Natural killer cell (primary cell): Measurements from ENCODE around the gene NDUFC2. TPM values are rescaled to one million over a fixed set of nuclear protein-coding genes. Genes with fewer than 3 reads are reported as not detected.

Experiments
- ATAC-seq, 3 donors: fragments of 150-1000 bp in 2 of 3; fragments of 200-7000 bp in 1 of 3; cut with Tn5 transposase; 1 replicate in 1 of 3; 2 replicates in 2 of 3; pipeline ENCODE4 v1.10.0; 2021; ENCODE audit warnings: mild to moderate bottlenecking in 2 of 3, moderate library complexity in 2 of 3
- DNase-seq, 2 donors: peaks; one replicate each; pipeline versions ENCODE4 v3.0.0 to v3.0.0-alpha.2; 2013 to 2021; ENCODE audit warnings: mixed read lengths in 1 of 2
- H3K27ac ChIP-seq: one replicate; pipeline ENCODE4 v1.5.1; 2013; ENCODE audit warnings: mild to moderate bottlenecking, low read length
- H3K27me3 ChIP-seq: one replicate; pipeline ENCODE4 v1.6.1; 2013; ENCODE audit warnings: low read length; ENCODE audit not compliant: control insufficient read depth, insufficient read depth
- H3K36me3 ChIP-seq: one replicate; pipeline ENCODE4 v1.6.1; 2013; ENCODE audit warnings: low read length; ENCODE audit not compliant: control insufficient read depth, insufficient read depth
- H3K4me1 ChIP-seq: one replicate; pipeline ENCODE4 v1.6.1; 2013; ENCODE audit warnings: low read length; ENCODE audit not compliant: control insufficient read depth, insufficient read depth
- H3K4me3 ChIP-seq: one replicate; pipeline ENCODE4 v1.5.1; 2013; ENCODE audit warnings: low read length
- H3K9me3 ChIP-seq: one replicate; pipeline ENCODE4 v1.6.1; 2013; ENCODE audit warnings: low read length; ENCODE audit not compliant: control insufficient read depth, insufficient read depth
- H3K27ac Mint-ChIP-seq, 2 donors: one replicate each; pipeline ENCODE4 v1.8.0; 2022; ENCODE audit warnings: mild to moderate bottlenecking in 2 of 2, mixed read lengths in 2 of 2, moderate library complexity in 1 of 2
- H3K27me3 Mint-ChIP-seq, 2 donors: one replicate each; pipeline ENCODE4 v1.8.0; 2022; ENCODE audit warnings: low read depth in 2 of 2, mixed read lengths in 2 of 2
- H3K36me3 Mint-ChIP-seq: one replicate; pipeline ENCODE4 v1.8.0; 2022; ENCODE audit warnings: mixed read lengths
- H3K4me1 Mint-ChIP-seq, 2 donors: one replicate each; pipeline ENCODE4 v1.8.0; 2022; ENCODE audit warnings: mixed read lengths in 2 of 2
- H3K4me3 Mint-ChIP-seq: one replicate; pipeline ENCODE4 v1.8.0; 2022; ENCODE audit warnings: mild to moderate bottlenecking, moderate library complexity, mixed read lengths
- H3K9me3 Mint-ChIP-seq, 2 donors: one replicate each; pipeline ENCODE4 v1.8.0; 2022; ENCODE audit warnings: mixed read lengths in 2 of 2
- CTCF ChIP-seq: fragments of 200-600 bp; IDR thresholded peaks from one replicate; pipeline ENCODE4 v1.8.0; 2022; ENCODE audit warnings: antibody characterized with exemption
- WGBS: methylation state at CpG from one replicate; pipeline ENCODE4 v1.1.7; 2013; ENCODE audit warnings: missing lambda C conversion rate; ENCODE audit not compliant: insufficient coverage; 5-methylcytosine and 5-hydroxymethylcytosine counted together
- intact Hi-C: fragments of 100-400 bp; cut with micrococcal nuclease; formaldehyde crosslinking; loops from one replicate; pipeline ENCODE4 v1.14.2; 2022
- total RNA-seq, 4 donors: library from RNA; stranded (reverse); fragments of 120-200 nt in 1 of 4; gene quantifications; one replicate each; pipeline versions ENCODE4 v1.2.3 to v1.2.4, GENCODE V29; 2013 to 2022

The NDUFC2 gene
- total RNA-seq, 3 donors from 2014 or later (not counting 1 experiment from before 2014, with no cell fraction given) = 51.8 to 75.4 (median 60.2) TPM

GRCh38 chr11:78067704-78068103 lies 12.0 kb downstream of the NDUFC2 start:
- Mint-ChIP-seq H3K4me3 (no peak overlapping the region), H3K27ac (no peak overlapping the region), H3K27me3 (no peaks in the 10 kb centered on the region), H3K4me1 (peaks cover 7 to 15% of the 10 kb centered on the region in 2 donors), H3K36me3 (peaks cover 22% of the 10 kb centered on the region), H3K9me3 (no peaks in the 10 kb centered on the region)
- no peak for TF ChIP-seq CTCF
- Histone ChIP-seq H3K4me1 (no peaks in the 10 kb centered on the region), H3K9me3 (no peaks in the 10 kb centered on the region), H3K27ac (no peak overlapping the region), H3K36me3 (peaks cover 36% of the 10 kb centered on the region), H3K27me3 (no peaks in the 10 kb centered on the region), H3K4me3 (no peak overlapping the region)
- ATAC-seq (no peak), DNase-seq (no peak)
- 93% methylated on average over 2 of the region's 4 CpGs for WGBS
- intact Hi-C loops = no loop called here

- Mint-ChIP-seq H3K4me1 (peaks cover 6 to 7% of the 10 kb centered on the region in 2 donors), H3K9me3 (no peaks in the 10 kb centered on the region), H3K27me3 (no peaks in the 10 kb centered on the region), H3K27ac (no peak overlapping the region), H3K36me3 (peaks cover 17% of the 10 kb centered on the region), H3K4me3 (no peak overlapping the region)
- no peaks in the 10 kb centered on the region for H3K4me1 ChIP-seq
- no peak overlapping the region for H3K27ac ChIP-seq
- H3K36me3 ChIP-seq = peaks cover 26% of the 10 kb centered on the region
- H3K9me3 ChIP-seq = no peaks in the 10 kb centered on the region
- H3K27me3 ChIP-seq = no peaks in the 10 kb centered on the region
- TF ChIP-seq CTCF = no peak
- intact Hi-C loops = no loop called here
- WGBS = 70% methylated on average over 2 of the region's 2 CpGs
- ATAC-seq = no peak
- no peak for DNase-seq
- no peak overlapping the region for H3K4me3 ChIP-seq
Measured at GRCh38 chr11:78066471-78066870, 13.2 kb downstream of the NDUFC2 start.

GRCh38 chr11:78065203-78065602 lies 14.5 kb downstream of the NDUFC2 start:
- no peaks in the 10 kb centered on the region for H3K4me1 ChIP-seq
- no peak overlapping the region for H3K4me3 ChIP-seq
- H3K27me3 Mint-ChIP-seq = no peaks in the 10 kb centered on the region
- H3K27ac Mint-ChIP-seq = no peak overlapping the region
- WGBS = 77% methylated on average over 2 of the region's 2 CpGs
- peaks cover 15% of the 10 kb centered on the region for H3K36me3 Mint-ChIP-seq
- H3K9me3 ChIP-seq = no peaks in the 10 kb centered on the region
- ATAC-seq = no peak
- no peaks in the 10 kb centered on the region for H3K27me3 ChIP-seq
- no peak for TF ChIP-seq CTCF
- intact Hi-C loops = no loop called here
- DNase-seq = no peak
- peaks cover 19% of the 10 kb centered on the region for H3K36me3 ChIP-seq
- H3K27ac ChIP-seq = no peak overlapping the region
- no peaks in the 10 kb centered on the region for H3K9me3 Mint-ChIP-seq
- H3K4me3 Mint-ChIP-seq = no peak overlapping the region
- peaks cover 4 to 7% of the 10 kb centered on the region in 2 donors for H3K4me1 Mint-ChIP-seq

- no peaks in the 10 kb centered on the region for H3K9me3 ChIP-seq
- no peak for ATAC-seq
- H3K27ac Mint-ChIP-seq = no peak within 1 kb of the TSS
- H3K4me1 ChIP-seq = no peaks in the 10 kb centered on the region
- no peak within 1 kb of the TSS for H3K4me3 ChIP-seq
- no peaks in the 10 kb centered on the region for H3K27me3 ChIP-seq
- DNase-seq = no peak
- H3K36me3 ChIP-seq = peaks cover 5% of the 10 kb centered on the region
- peaks cover 0 to 4% of the 10 kb centered on the region in 2 donors for H3K4me1 Mint-ChIP-seq
- no peak within 1 kb of the TSS for H3K27ac ChIP-seq
- H3K27me3 Mint-ChIP-seq = no peaks in the 10 kb centered on the region
- H3K9me3 Mint-ChIP-seq = no peaks in the 10 kb centered on the region
- TF ChIP-seq CTCF = no peak
- H3K4me3 Mint-ChIP-seq = no peak within 1 kb of the TSS
- WGBS = 94% methylated on average over 14 of the region's 14 CpGs
- peaks cover 8% of the 10 kb centered on the region for H3K36me3 Mint-ChIP-seq
- intact Hi-C loops = no loop called here
Measured at GRCh38 chr11:78063440-78064181, 16.1 kb downstream of the NDUFC2 start, which contains the start of gene THRSP. THRSP (plus strand) TSS chr11:78063861; CDS start chr11:78063882, 21 bp downstream.
